Activated CD4-positive, alpha-beta T cell treated with anti-CD3 and anti-CD28 coated beads for 1 hour (primary cell): ENCODE results near the gene GULP1.
"Not testable (repeated sequence)": the region's sequence is repeated elsewhere in the genome, so short reads cannot be mapped to it uniquely, and the experiment has no call there.

Source experiments
- DNase-seq: peaks from one replicate; pipeline ENCODE4 v3.0.0-alpha.2; 2020

GULP1 gene

GRCh38 chr2:188293601-188294351 lies 2.1 kb downstream of the GULP1 start:
- no peak for DNase-seq

GRCh38 chr2:188294352-188294926 lies 2.8 kb downstream of the GULP1 start:
- DNase-seq: no peak

GRCh38 chr2:188295067-188295685 lies 3.5 kb downstream of the GULP1 start:
- no peak for DNase-seq

- DNase-seq: no peak
Observed at GRCh38 chr2:188297978-188298377, 6.3 kb downstream of the GULP1 start.

GRCh38 chr2:188298937-188299371 lies 7.3 kb downstream of the GULP1 start:
- not testable (repeated sequence) for DNase-seq

GRCh38 chr2:188303363-188304031 lies 11.8 kb downstream of the GULP1 start:
- DNase-seq: no peak

- no peak for DNase-seq
Observed at GRCh38 chr2:188305271-188305670, 13.6 kb downstream of the GULP1 start.

GRCh38 chr2:188306271-188306670 lies 14.6 kb downstream of the GULP1 start:
- no peak for DNase-seq

GRCh38 chr2:188307850-188308283 lies 16.2 kb downstream of the GULP1 start:
- no peak for DNase-seq

- DNase-seq: no peak
Observed at GRCh38 chr2:188308483-188308882, 16.8 kb downstream of the GULP1 start.

GRCh38 chr2:188309364-188309763 lies 17.7 kb downstream of the GULP1 start:
- DNase-seq: no peak

- no peak for DNase-seq
Observed at GRCh38 chr2:188314314-188315054, 22.8 kb downstream of the GULP1 start.

- DNase-seq: no peak
Observed at GRCh38 chr2:188315750-188316149, 24.1 kb downstream of the GULP1 start.

- DNase-seq: no peak
Observed at GRCh38 chr2:188316342-188316741, 24.7 kb downstream of the GULP1 start.

GRCh38 chr2:188316791-188317423 lies 25.2 kb downstream of the GULP1 start:
- DNase-seq: no peak

- DNase-seq: no peak
Observed at GRCh38 chr2:188318161-188318749, 26.6 kb downstream of the GULP1 start.

- no peak for DNase-seq
Observed at GRCh38 chr2:188319838-188320237, 28.2 kb downstream of the GULP1 start.

GRCh38 chr2:188320861-188321260 lies 29.2 kb downstream of the GULP1 start:
- DNase-seq: no peak

- DNase-seq: no peak
Observed at GRCh38 chr2:188322569-188323551, 31.2 kb downstream of the GULP1 start.

- DNase-seq: no peak
Observed at GRCh38 chr2:188324067-188324466, 32.4 kb downstream of the GULP1 start.

GRCh38 chr2:188326290-188326668 lies 34.6 kb downstream of the GULP1 start:
- DNase-seq: no peak
